ENCODE measurements around the gene FOXC2.

FOXC2 gene

DNA sequence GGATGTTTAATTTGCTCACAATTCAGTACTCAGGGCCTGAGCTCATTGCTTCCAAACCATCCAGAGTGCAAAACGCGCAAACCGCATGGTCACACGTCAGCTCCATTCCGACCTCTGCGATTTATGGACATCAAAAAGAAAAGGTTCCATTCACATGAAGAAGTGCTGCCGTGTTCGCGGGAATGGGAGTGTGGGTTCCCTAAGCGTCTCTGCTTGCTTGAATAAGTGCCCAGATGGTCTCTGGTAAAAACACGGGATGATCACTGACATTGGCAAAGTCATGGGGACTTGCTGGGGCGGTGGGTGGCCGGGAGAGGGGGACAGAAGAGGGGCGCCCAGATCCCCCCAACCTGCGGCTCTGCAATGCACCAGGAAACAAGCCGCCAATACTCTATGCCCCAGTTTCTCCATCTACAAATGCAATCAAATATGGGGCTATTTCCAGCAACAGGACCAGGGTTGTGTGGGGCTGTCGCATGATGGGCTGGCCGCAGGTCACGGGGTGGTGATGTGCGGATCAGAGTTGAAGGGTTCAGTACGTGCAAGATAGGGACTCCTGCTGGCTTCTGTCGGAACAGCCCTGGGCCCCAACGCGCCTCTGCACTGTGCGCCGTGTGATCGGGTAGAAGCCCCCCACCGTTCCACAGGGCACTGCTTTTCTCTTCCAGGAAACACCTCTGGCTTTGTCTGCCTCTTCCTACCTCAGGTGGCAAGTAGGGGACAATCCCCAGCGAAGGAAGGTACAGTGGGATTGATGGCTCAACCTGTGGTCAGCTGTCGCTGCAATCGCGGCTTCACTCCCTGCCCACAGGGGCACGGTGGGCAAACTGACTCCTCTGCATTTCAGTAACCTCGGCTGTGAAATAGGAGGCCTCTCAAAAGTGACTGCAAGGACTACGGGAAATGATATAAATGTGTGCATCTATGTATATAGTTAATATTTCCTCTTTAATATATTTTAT, 45.1 kb upstream of the FOXC2 start:
- no peak overlapping the region for H3K27ac ChIP-seq
- TF ChIP-seq ZFX (IDR thresholded peaks at IDR 0.05; ENCODE audit: borderline replicate concordance), result no peak
- TF ChIP-seq, protein P1, sequence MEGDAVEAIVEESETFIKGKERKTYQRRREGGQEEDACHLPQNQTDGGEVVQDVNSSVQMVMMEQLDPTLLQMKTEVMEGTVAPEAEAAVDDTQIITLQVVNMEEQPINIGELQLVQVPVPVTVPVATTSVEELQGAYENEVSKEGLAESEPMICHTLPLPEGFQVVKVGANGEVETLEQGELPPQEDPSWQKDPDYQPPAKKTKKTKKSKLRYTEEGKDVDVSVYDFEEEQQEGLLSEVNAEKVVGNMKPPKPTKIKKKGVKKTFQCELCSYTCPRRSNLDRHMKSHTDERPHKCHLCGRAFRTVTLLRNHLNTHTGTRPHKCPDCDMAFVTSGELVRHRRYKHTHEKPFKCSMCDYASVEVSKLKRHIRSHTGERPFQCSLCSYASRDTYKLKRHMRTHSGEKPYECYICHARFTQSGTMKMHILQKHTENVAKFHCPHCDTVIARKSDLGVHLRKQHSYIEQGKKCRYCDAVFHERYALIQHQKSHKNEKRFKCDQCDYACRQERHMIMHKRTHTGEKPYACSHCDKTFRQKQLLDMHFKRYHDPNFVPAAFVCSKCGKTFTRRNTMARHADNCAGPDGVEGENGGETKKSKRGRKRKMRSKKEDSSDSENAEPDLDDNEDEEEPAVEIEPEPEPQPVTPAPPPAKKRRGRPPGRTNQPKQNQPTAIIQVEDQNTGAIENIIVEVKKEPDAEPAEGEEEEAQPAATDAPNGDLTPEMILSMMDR (IDR thresholded peaks at IDR 0.05), result no peak

DNA sequence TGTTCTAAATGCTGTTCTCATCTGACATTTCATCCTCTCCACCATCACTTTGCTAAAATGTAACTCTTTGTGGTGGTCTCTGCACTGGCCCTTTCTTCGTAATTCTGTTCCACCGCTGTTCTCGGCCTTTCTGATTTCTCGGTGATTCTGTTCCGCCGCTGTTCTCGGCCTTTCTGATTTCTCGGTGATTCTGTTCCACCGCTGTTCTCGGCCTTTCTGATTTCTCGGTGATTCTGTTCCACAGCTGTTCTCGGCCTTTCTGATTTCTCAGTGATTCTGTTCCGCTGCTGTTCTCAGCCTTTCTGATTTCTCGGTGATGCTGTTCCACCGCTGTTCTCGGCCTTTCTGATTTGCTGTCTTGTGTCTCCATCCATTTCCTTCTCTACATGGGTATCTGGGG, 44.0 kb upstream of the FOXC2 start:
- no peak overlapping the region for H3K27ac ChIP-seq
- no peak for TF ChIP-seq ZFX (IDR thresholded peaks at IDR 0.05; ENCODE audit: borderline replicate concordance)
- TF ChIP-seq, protein P1 (IDR thresholded peaks at IDR 0.05), result no peak

DNA sequence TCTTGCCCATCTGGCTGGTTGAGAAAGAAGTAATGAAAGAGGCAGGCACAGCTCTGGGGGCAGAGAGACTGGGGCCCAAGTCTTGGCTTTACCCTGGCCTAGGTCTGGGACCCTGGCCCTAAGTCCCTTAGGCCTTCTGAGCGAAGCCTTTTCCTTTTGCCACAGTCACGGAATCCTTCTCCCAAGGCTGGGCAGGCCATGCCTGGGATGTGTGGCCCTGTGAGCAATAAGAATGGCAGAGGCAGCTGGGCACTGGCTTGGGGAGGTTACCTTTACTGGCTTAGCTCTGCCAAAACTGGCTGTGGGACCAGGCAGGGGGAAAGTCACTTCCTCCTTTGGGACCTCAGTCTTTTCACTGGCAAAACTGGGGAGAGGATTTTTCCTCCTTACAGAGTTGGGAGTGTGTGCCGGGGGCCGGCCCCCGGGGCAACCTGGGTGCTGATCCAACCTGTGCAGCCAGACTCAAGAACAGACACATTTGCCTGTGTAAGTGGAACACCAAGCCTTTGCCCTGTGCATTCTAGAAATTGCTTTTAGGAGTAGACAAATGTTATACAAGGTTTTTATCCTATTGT, 43.4 kb upstream of the FOXC2 start:
- H3K27ac ChIP-seq, result no peak overlapping the region
- TF ChIP-seq, protein P1 (IDR thresholded peaks at IDR 0.05), result no peak
- TF ChIP-seq ZFX (IDR thresholded peaks at IDR 0.05; ENCODE audit: borderline replicate concordance), result no peak

DNA sequence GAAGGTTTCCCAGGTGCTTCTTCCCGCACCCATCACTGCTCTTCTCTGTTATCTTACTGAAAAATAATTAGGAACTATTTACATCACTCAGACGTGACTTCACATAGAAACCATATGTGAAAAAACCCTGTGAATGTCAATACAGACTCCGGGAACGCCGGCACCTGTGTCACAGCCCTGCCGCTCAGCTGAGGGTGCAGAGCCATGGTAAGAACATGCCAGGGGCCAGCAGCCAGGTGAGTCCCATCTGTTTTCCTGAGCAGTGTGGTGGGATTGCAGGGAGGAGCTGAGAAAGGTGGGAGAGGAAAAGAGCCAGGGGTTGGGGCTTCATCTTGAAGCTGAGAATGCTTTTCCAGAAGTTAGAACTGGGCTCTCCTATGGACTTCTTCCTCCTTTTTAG, 42.6 kb upstream of the FOXC2 start:
- no peak for TF ChIP-seq ZFX (IDR thresholded peaks at IDR 0.05; ENCODE audit: borderline replicate concordance)
- TF ChIP-seq, protein P1 (IDR thresholded peaks at IDR 0.05), result no peak
- no peak overlapping the region for H3K27ac ChIP-seq

DNA sequence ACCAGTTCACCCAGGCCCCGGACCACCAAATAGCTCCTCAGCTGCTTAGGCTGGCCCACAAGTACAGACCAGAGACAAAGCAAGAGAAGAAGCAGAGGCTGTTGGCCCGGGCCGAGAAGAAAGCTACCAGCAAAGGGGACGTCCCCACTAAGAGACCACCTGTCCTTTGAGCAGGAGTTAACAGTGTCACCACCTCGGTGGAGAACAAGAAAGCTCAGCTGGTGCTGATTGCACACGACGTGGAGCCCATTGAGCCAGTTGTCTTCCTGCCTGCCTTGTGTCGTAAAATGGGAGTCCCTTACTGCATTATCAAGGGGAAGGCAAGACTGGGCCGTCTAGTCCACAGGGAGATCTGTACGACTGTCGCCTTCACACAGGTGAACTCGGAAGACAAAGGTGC, 40.9 kb upstream of the FOXC2 start:
- TF ChIP-seq ZFX (IDR thresholded peaks at IDR 0.05; ENCODE audit: borderline replicate concordance), result no peak
- TF ChIP-seq, protein P1 (IDR thresholded peaks at IDR 0.05), result no peak

DNA sequence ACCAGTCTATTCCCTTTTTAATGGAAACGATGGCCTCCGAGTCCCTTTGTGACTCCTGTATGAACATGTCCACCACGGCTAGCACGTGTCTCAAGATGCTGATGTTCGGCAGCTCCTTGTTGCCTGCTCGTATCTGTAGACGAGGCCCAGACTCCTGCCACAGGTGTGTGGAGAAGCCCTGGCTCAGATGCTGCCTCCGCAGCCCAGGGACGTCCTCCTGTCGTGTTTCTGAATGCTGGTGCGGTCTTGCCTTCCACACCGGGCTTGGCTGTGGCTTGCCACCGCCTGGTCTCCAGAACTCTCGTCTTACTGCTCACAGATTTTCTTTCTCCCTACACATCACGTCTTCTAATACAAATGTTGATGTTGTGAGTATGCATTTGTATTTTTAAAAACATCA, 39.3 kb upstream of the FOXC2 start:
- H3K27ac ChIP-seq, result no peak overlapping the region
- TF ChIP-seq ZFX (IDR thresholded peaks at IDR 0.05; ENCODE audit: borderline replicate concordance), result no peak
- TF ChIP-seq, protein P1 (IDR thresholded peaks at IDR 0.05), result no peak

More for the DNA sequence above, 40.9 kb upstream of the FOXC2 start:
- H3K27ac ChIP-seq, result no peak overlapping the region
